ENCODE results near the gene OLFM3. TPM values are rescaled to one million over a fixed set of nuclear protein-coding genes. Genes with fewer than 3 reads are reported as not detected.

The OLFM3 gene
- total and polyA plus RNA-seq, 2 donors (not counting 3 experiments of a cell fraction or from before 2014, with no cell fraction given) = not detected

- TF ChIP-seq MAX (IDR thresholded peaks at IDR 0.05; ENCODE audit: insufficient read depth, insufficient read length) (no peak), CTCF (IDR thresholded peaks at IDR 0.05; ENCODE audit: extremely low read depth in 1 of 2, insufficient read depth in 1 of 2, low read depth in 1 of 2, low read length in 2 of 2) (no peak), EZH2 (IDR thresholded peaks at IDR 0.05; ENCODE audit: borderline replicate concordance, low read depth, low read length, severe bottlenecking) (no peak), GATA2 (IDR thresholded peaks at IDR 0.05; ENCODE audit: insufficient read depth, insufficient read length, low read depth, low read length) (no peak), JUN (IDR thresholded peaks at IDR 0.05; ENCODE audit: borderline replicate concordance, insufficient read depth, insufficient read length, low read depth) (no peak), POLR2A (IDR thresholded peaks at IDR 0.05; ENCODE audit: low read depth, low read length) (no peak), POLR2AphosphoS5 (IDR thresholded peaks at IDR 0.05; ENCODE audit: insufficient read depth, low read depth, low read length) (no peak), FOS (IDR thresholded peaks at IDR 0.05; ENCODE audit: borderline replicate concordance, insufficient read depth, low read length) (no peak), MYC (IDR thresholded peaks at IDR 0.05; ENCODE audit: low read depth, low read length) (no peak)
- DNase-seq (ENCODE audit: low read depth, low spot score) (no peak), FAIRE-seq (no peak)
- Histone ChIP-seq H3K9me1 (replicated peaks; ENCODE audit: control insufficient read depth, extremely low read depth, insufficient read depth, low read length) (no peaks in the 10 kb centered on the region), H3K27ac (ENCODE audit: insufficient read depth, low read depth, low read length) (no peak overlapping the region), H2AFZ (ENCODE audit: low read depth, low read length) (no peak overlapping the region), H3K9me3 (replicated peaks; ENCODE audit: control insufficient read depth, insufficient read depth, low read length) (no peaks in the 10 kb centered on the region), H3K4me2 (ENCODE audit: insufficient read depth, low read length) (no peak overlapping the region), H3K36me3 (ENCODE audit: control insufficient read depth in 2 of 2, extremely low read depth in 1 of 2, insufficient read depth in 2 of 2, low read length in 2 of 2) (no peaks in the 10 kb centered on the region), H3K4me1 (ENCODE audit: control insufficient read depth, extremely low read depth, insufficient read depth, low read length) (no peaks in the 10 kb centered on the region), H3K27me3 (ENCODE audit: control insufficient read depth in 2 of 2, insufficient read depth in 2 of 2, low read length in 2 of 2) (no peaks in the 10 kb centered on the region), H4K20me1 (replicated peaks; ENCODE audit: control insufficient read depth, extremely low read depth, insufficient read depth, low read length) (no peaks in the 10 kb centered on the region), H3K4me3 (replicated peaks in 1 of 3; ENCODE audit: insufficient read depth in 1 of 3, low read depth in 1 of 3, low read length in 3 of 3) (no peak overlapping the region), H3K9ac (replicated peaks; ENCODE audit: extremely low read depth, insufficient read depth, low read length) (no peak overlapping the region), H3K79me2 (ENCODE audit: control insufficient read depth, insufficient read depth, low read length) (no peaks in the 10 kb centered on the region)
- BruUV-seq (replicated peaks) = no TSS peak
- dilution Hi-C loops (cut with MboI; ENCODE audit: extremely low pct_ligation_motif_present, low sequenced_read_pairs) = no loop called here
- ChIA-PET CTCF (no interaction called here), POLR2A (no interaction called here)
- intact Hi-C loops (cut with micrococcal nuclease) = no loop called here
Observed at GRCh38 chr1:101798417-101798816, 198.3 kb downstream of the OLFM3 start.

Data from endothelial cell of umbilical vein (primary cell).